Adrenal gland (tissue), 5 donors: ENCODE data around the gene CALHM4.

ENCODE experiments used
- POLR2A ChIP-seq, 2 donors: fragments of 450-650 bp; IDR thresholded peaks; one replicate each; pipeline ENCODE4 v1.6.1; 2017; ENCODE audit warnings: antibody characterized with exemption in 2 of 2, mild to moderate bottlenecking in 2 of 2, moderate library complexity in 1 of 2
- TF ChIP-seq, protein P1 (sequence below), 6 experiments: fragments of 450-650 bp in 4 of 6; fragments of 200-600 bp in 2 of 6; sonication (generic) in 1 of 6; IDR thresholded peaks; 1 replicate in 5 of 6; 2 replicates in 1 of 6; pipeline versions ENCODE4 v1.5.1 to v1.8.0; 2016 to 2021; ENCODE audit warnings: antibody characterized with exemption in 6 of 6, mild to moderate bottlenecking in 2 of 6, moderate library complexity in 1 of 6
- donor health status: DM: no; HTN: no; CAD: no.

DNA sequence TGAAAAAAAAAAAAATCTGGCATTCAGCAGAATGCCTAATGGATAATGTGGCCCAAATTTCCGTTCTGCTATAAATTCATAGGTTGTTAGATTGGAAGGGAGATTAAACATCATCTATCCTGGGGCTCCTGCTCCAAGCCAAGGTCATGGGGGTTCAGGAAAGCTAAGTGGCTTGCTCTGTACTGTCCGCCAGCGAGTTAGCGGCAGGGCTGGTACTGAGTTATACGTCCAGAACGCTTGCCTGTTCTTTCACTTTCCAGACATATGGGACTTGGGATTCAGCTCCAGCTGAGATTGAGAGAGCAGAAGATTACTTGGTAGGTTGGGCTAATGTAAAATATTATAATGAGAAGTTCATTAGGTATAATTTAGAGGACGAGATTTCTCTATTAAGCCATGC, 18.6 kb downstream of the CALHM4 start:
- TF ChIP-seq, protein P1, sequence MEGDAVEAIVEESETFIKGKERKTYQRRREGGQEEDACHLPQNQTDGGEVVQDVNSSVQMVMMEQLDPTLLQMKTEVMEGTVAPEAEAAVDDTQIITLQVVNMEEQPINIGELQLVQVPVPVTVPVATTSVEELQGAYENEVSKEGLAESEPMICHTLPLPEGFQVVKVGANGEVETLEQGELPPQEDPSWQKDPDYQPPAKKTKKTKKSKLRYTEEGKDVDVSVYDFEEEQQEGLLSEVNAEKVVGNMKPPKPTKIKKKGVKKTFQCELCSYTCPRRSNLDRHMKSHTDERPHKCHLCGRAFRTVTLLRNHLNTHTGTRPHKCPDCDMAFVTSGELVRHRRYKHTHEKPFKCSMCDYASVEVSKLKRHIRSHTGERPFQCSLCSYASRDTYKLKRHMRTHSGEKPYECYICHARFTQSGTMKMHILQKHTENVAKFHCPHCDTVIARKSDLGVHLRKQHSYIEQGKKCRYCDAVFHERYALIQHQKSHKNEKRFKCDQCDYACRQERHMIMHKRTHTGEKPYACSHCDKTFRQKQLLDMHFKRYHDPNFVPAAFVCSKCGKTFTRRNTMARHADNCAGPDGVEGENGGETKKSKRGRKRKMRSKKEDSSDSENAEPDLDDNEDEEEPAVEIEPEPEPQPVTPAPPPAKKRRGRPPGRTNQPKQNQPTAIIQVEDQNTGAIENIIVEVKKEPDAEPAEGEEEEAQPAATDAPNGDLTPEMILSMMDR (IDR thresholded peaks at IDR 0.05): no peak
- no peak for TF ChIP-seq POLR2A (IDR thresholded peaks at IDR 0.05)
